SU-DHL-6 (cell line): ENCODE results near the gene MAGEA3.
"Not testable (repeated sequence)": the region's sequence is repeated elsewhere in the genome, so short reads cannot be mapped to it uniquely, and the experiment has no call there.

ENCODE experiments used
- H2AFZ ChIP-seq: fragments of 200-600 bp; sonication (generic); 2 replicates; pipeline ENCODE4 v1.6.1; 2014; ENCODE audit warnings: low read depth, mild to moderate bottlenecking, moderate library complexity, mixed read lengths, antibody characterized with exemption, low read length; ENCODE audit not compliant: severe bottlenecking
- H3F3A ChIP-seq: fragments of 200-600 bp; shearing (Covaris generic); 2 replicates; pipeline ENCODE4 v1.6.0; 2016; ENCODE audit warnings: antibody characterized with exemption, mild to moderate bottlenecking; ENCODE audit not compliant: insufficient read depth
- H3K27ac ChIP-seq: fragments of 200-600 bp; sonication (generic); 2 replicates; pipeline ENCODE4 v1.5.1; 2016; ENCODE audit warnings: low read depth, mild to moderate bottlenecking, low read length, moderate library complexity, mixed read lengths
- H3K27me3 ChIP-seq: fragments of 200-600 bp; sonication (generic), shearing (Covaris generic); 2 replicates; pipeline ENCODE4 v1.6.0; 2014; ENCODE audit warnings: mild to moderate bottlenecking, low read length
- H3K36me3 ChIP-seq: fragments of 200-600 bp; sonication (generic); 2 replicates; pipeline ENCODE4 v1.6.1; 2014; ENCODE audit warnings: mild to moderate bottlenecking, low read length, mixed read lengths
- H3K4me2 ChIP-seq: fragments of 300-600, 200-600 bp; shearing (Covaris generic), sonication (generic); 2 replicates; pipeline ENCODE4 v1.6.0; 2014; ENCODE audit warnings: low read length, low read depth, mild to moderate bottlenecking; ENCODE audit not compliant: poor library complexity, severe bottlenecking
- H3K4me3 ChIP-seq: fragments of 200-600 bp; sonication (generic); 2 replicates; pipeline ENCODE4 v1.5.1; 2014; ENCODE audit warnings: antibody characterized with exemption, low read length, mild to moderate bottlenecking, mixed read lengths; ENCODE audit not compliant: insufficient read depth, poor library complexity, severe bottlenecking
- H3K79me2 ChIP-seq: fragments of 200-600 bp; sonication (generic); 2 replicates; pipeline ENCODE4 v1.6.1; 2014; ENCODE audit warnings: mild to moderate bottlenecking, low read length, moderate library complexity; ENCODE audit not compliant: insufficient read depth
- H3K9ac ChIP-seq: fragments of 200-600 bp; sonication (generic); 2 replicates; pipeline ENCODE4 v1.7.0; 2014; ENCODE audit warnings: mild to moderate bottlenecking, low read length
- H3K9me2 ChIP-seq: fragments of 200-600 bp; sonication (generic); replicated peaks from 2 replicates; pipeline ENCODE4 v1.6.1; 2014; ENCODE audit warnings: low read length; ENCODE audit not compliant: insufficient read depth
- H3K9me3 ChIP-seq: fragments of 200-600 bp; sonication (generic); 2 replicates; pipeline ENCODE4 v1.6.1; 2014; ENCODE audit warnings: low read length, mixed read lengths; ENCODE audit not compliant: insufficient read depth
- H4K20me1 ChIP-seq: fragments of 200-600 bp; sonication (generic); 2 replicates; pipeline ENCODE4 v1.6.1; 2014; ENCODE audit warnings: low read depth, mild to moderate bottlenecking, antibody characterized with exemption, low read length, moderate library complexity, mixed read lengths
- CTCF ChIP-seq: fragments of 200-600 bp; sonication (generic); IDR thresholded peaks from one replicate; pipeline ENCODE4 v1.5.1; 2017; ENCODE audit warnings: antibody characterized with exemption, mild to moderate bottlenecking, low read length, moderate library complexity; ENCODE audit not compliant: insufficient read depth, poor library complexity, severe bottlenecking
- EZH2phosphoT487 ChIP-seq: fragments of 200-600 bp; sonication (generic), shearing (Covaris generic); conservative IDR thresholded peaks from 2 replicates; pipeline ENCODE4 v1.6.1; 2018; ENCODE audit warnings: mild to moderate bottlenecking, antibody characterized with exemption, low read length, moderate library complexity, mixed read lengths

The MAGEA3 gene

GRCh38 chrX:152656890-152657289, 41.7 kb upstream of the MAGEA3 start:
- no peaks in the 10 kb centered on the region for H3K9me2 ChIP-seq
- H3K9ac ChIP-seq: no peak overlapping the region
- H3K36me3 ChIP-seq: no peaks in the 10 kb centered on the region
- TF ChIP-seq CTCF (no peak), EZH2phosphoT487 (no peak)
- no peak overlapping the region for H3K27ac ChIP-seq
- H3K79me2 ChIP-seq: no peaks in the 10 kb centered on the region
- H3K4me3 ChIP-seq: no peak overlapping the region
- no peak overlapping the region for H2AFZ ChIP-seq
- no peaks in the 10 kb centered on the region for H3F3A ChIP-seq
- H3K9me3 ChIP-seq: no peaks in the 10 kb centered on the region
- H3K27me3 ChIP-seq: no peaks in the 10 kb centered on the region
- no peaks in the 10 kb centered on the region for H4K20me1 ChIP-seq
- H3K4me2 ChIP-seq: no peak overlapping the region

GRCh38 chrX:152658302-152658701, 40.3 kb upstream of the MAGEA3 start:
- Histone ChIP-seq H3K9me3 (no peaks in the 10 kb centered on the region), H3K27ac (no peak overlapping the region), H3K27me3 (no peaks in the 10 kb centered on the region), H3K4me3 (no peak overlapping the region), H4K20me1 (no peaks in the 10 kb centered on the region), H3K9me2 (no peaks in the 10 kb centered on the region), H3K36me3 (no peaks in the 10 kb centered on the region), H3K9ac (no peak overlapping the region), H3F3A (no peaks in the 10 kb centered on the region), H2AFZ (no peak overlapping the region), H3K79me2 (no peaks in the 10 kb centered on the region), H3K4me2 (no peak overlapping the region)
- TF ChIP-seq EZH2phosphoT487: no peak
- peak; percentile 12 for TF ChIP-seq CTCF

- Histone ChIP-seq H3K4me2 (no peak overlapping the region), H3K4me3 (no peak overlapping the region), H3K9ac (no peak overlapping the region), H3F3A (no peaks in the 10 kb centered on the region), H3K36me3 (no peaks in the 10 kb centered on the region), H3K79me2 (no peaks in the 10 kb centered on the region), H3K27me3 (no peaks in the 10 kb centered on the region), H3K9me3 (no peaks in the 10 kb centered on the region), H4K20me1 (no peaks in the 10 kb centered on the region), H2AFZ (no peak overlapping the region), H3K9me2 (no peaks in the 10 kb centered on the region), H3K27ac (no peak overlapping the region)
- TF ChIP-seq EZH2phosphoT487 (no peak), CTCF (no peak)
Observed at GRCh38 chrX:152663086-152663485, 35.5 kb upstream of the MAGEA3 start.

GRCh38 chrX:152674135-152674534, 24.5 kb upstream of the MAGEA3 start:
- Histone ChIP-seq H3K79me2 (no peaks in the 10 kb centered on the region), H3K4me3 (no peak overlapping the region), H3K9me2 (no peaks in the 10 kb centered on the region), H3F3A (no peaks in the 10 kb centered on the region), H3K9me3 (no peaks in the 10 kb centered on the region), H3K27me3 (no peaks in the 10 kb centered on the region), H3K36me3 (no peaks in the 10 kb centered on the region), H2AFZ (no peak overlapping the region), H4K20me1 (no peaks in the 10 kb centered on the region), H3K9ac (no peak overlapping the region), H3K27ac (no peak overlapping the region), H3K4me2 (no peak overlapping the region)
- TF ChIP-seq EZH2phosphoT487 (no peak), CTCF (no peak)

- H3K27ac ChIP-seq, H3K79me2 ChIP-seq, H3K27me3 ChIP-seq, H3F3A ChIP-seq, H3K4me3 ChIP-seq, H3K4me2 ChIP-seq, H4K20me1 ChIP-seq, H3K9me2 ChIP-seq, H3K9ac ChIP-seq, H2AFZ ChIP-seq, H3K9me3 ChIP-seq, H3K36me3 ChIP-seq: not testable (repeated sequence)
Observed at GRCh38 chrX:152674652-152675051, 23.9 kb upstream of the MAGEA3 start.
